ENCODE data around the gene ALKAL2.
A peak's percentile ranks its signal among the peaks of the same experiment; 100 is the strongest.

ALKAL2 gene

DNA sequence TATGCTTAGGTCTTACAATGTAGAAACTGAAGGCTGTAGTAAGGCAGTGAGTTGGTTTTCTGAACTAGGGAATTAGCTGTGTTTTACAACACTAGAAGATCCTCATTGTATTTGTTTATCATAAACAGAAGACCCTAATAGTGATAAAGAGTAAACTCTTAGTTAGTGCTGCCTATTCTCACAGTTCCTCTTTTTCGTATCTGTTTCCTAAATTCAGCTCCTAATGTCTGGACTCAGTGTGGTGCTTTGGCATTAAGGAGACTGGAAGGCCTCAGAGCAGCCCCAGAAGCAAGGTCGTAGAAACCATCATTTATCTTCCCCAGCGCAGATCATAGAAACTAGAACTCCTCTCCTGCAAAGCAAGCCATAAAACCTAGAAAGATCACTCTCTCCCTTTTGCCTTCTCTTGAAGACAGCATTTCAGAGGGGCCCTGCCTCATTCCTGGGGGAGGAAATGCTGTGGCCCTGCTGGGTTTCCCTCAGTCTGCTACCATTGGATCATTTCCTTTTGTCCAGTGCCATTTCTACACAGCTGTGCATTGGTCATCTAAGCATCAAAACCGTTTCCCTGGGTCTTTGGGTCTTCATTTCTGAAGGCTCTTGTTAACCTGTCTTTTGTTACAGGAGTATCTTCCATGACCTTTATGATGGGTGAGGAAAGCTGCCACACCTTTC, 18.4 kb downstream of the ALKAL2 start:
- no peak for DNase-seq

GRCh38 chr2:268323-268722, 19.6 kb downstream of the ALKAL2 start:
- no peak for DNase-seq

DNA sequence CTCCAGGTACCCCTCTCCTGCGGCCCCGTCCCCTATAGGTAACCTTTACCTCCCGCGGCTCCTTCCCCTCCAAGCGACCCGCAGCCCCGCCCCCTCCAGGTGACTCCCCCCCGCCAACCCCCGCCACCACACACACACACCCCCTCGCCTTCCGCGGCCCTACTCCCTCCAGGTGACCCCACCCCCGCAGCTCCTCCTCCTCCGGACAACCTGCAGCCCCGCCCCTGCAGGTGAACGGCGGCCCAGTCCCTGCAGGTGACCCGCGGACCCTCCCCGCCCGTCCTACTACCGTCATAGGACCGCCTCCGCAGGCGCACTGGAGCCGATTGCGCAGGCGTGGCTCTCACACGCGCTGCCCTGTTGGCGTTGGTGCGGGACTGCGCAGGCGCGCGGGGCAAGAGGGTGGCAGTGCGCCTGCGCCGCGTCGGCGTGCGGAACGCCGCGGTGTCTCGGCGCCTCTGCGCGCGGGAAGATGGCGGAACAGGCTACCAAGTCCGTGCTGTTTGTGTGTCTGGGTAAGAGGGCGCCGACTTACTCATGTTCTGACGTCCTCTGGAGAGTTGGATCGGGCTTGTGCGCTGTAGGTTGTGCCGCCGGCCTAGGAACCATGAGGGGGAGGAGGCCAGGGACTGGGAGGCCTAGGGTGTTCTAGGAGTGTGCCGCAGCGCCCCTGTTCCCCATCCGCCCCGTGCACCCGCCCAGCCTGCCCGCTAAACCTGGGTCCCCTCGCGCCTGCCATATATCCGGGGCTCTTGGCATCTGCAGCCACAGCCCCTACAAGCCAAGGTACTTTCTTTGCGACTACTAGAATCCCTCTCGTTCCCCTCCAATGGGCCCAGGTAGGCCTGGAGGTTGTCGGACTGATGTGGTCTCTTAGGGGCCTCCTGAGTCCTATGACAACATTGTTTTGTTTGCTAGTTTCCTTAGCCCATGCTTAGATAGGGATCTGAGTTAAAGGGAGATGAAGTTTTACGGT, 23.1 kb downstream of the ALKAL2 start, which contains the start of gene ACP1:
TSS of gene ACP1 (plus strand) at position 455 of the 976 bp plus-strand sequence. CDS start at position 473, 18 bp downstream.
- DNase-seq = peak; percentile 93 to 98 (median 94)

GRCh38 chr2:263774-264492, 24.0 kb downstream of the ALKAL2 start, which contains the start of gene SH3YL1:
Gene SH3YL1, minus strand, starts transcription at chr2:264032. Its CDS starts 48 bp downstream, at chr2:263984.
- DNase-seq = peak; percentile 27 to 68 (median 64)

GRCh38 chr2:263022-263738, 24.7 kb downstream of the ALKAL2 start:
- DNase-seq = no peak

DNA sequence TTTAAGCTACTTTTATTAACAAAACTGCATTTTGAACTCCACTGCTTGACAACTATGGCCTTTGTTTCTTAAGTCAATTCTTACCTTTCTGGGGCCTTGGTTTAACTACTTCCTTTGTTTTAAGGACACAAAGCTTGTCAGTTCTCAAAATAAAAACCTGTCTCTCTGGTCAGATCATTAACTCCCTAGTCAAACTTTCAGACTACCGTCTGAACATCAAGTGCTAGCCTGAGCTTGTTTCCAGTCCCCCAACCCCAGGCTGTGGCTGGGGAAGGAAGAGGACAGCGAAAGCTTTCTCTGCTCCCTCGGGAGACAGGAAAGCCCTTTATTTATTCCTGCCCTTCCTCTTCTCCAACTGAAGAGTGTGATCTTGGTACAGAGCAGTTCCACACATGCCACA, 25.8 kb downstream of the ALKAL2 start:
- no peak for DNase-seq

- no peak for DNase-seq
Observed at GRCh38 chr2:260507-261161, 27.3 kb downstream of the ALKAL2 start.

DNA sequence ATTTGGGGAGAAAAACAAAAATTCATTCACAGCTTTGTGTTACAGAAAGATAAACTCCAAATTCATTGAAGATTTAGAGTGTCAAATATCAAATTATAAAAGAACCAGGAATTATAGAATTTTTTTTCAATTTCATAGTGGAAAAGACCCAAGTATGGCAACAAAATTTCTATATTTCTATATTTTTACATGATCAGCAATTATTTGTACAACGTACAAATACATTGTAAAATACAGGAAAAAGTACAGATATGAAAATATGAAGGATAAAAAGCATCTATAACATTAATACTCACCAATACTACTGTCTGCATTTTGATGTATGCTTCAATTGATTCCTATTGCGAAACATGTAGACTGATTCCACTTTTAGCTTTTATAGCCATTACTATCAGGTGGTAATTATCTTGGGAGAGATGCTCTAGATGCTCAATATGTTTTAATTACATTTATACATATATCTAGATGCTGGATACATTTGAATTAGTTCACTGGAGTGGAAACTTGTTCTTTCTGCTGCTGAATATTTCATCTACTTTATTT, 28.0 kb downstream of the ALKAL2 start:
- DNase-seq = no peak

GRCh38 chr2:258933-259332, 29.0 kb downstream of the ALKAL2 start:
- no peak for DNase-seq

DNA sequence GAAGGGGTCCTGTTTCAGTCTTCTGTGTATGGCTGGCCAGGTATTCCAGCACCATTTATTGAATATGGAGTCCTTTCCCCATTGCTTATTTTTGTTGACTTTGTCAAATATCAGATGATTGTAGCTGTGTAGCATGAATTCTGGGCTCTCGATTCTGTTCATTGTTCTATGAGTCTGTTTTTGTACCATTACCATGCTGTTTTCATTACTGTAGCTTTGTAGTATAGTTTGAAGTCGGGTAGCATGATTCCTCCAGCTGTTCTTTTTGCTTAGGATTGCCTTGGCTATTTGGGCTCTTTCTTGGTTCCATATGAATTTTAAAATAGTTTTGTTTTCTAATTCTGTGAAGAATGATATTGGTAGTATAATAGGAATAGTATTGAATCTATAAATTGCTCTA, 30.0 kb downstream of the ALKAL2 start:
- no peak for DNase-seq

GRCh38 chr2:257429-257828, 30.5 kb downstream of the ALKAL2 start:
- no peak for DNase-seq

DNA sequence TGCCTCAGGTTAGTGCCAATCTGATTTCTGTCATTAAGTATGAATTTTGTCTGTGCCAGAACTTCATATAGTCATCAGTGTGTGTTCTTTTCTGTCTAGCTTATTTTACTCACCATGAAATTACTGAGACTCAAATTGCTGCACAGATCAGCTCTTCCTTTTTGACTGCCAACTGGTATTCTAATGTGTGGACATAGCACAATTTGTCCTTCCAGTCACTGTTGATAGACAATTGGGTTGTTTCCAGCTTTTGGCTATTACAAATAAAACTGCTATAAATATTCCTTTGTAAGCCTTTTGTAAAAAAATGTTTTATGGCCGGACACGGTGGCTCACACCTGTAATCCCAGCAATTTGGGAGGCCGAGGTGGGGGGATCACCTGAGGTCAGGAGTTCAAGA, 31.8 kb downstream of the ALKAL2 start:
- DNase-seq = no peak

DNA sequence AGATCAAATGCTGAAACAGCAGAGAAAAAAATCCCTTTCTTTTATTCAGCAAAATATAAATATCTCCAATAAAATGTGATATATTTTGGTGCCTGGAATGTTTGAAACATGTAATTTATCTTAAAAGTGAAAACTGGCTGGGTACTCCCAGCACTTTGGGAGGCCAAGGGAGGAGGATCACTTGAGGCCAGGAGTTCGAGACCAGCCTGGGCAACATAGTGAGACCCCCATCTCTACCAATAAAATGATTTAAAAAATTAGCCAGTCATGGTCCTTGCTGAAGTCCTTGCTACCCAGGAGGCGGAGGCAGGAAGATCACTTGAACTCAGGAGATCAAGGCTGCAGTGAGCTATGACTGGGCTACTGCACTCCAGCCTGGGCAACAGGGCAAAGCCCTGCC, 32.7 kb downstream of the ALKAL2 start:
- no peak for DNase-seq

DNA sequence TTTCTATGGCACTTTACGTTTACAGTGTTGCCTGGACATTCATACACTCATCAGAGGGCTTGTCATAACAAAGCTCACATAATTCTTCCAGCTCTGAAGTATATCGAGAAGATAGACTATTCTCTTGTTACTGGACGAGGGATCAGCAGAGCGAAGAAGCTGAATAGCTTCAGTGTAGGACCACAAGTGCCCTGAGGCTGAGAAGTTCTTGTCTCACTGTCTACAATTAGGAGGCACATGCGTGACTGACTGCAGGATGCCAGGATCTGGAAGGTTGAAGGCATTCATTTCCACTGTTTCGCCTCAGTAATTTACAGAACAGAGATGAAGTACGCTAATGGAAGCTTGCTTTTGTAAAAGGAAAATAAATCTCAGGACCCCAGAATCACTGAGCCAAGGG, 33.6 kb downstream of the ALKAL2 start:
- no peak for DNase-seq

GRCh38 chr2:253202-253638, 34.7 kb downstream of the ALKAL2 start:
- DNase-seq = no peak

DNA sequence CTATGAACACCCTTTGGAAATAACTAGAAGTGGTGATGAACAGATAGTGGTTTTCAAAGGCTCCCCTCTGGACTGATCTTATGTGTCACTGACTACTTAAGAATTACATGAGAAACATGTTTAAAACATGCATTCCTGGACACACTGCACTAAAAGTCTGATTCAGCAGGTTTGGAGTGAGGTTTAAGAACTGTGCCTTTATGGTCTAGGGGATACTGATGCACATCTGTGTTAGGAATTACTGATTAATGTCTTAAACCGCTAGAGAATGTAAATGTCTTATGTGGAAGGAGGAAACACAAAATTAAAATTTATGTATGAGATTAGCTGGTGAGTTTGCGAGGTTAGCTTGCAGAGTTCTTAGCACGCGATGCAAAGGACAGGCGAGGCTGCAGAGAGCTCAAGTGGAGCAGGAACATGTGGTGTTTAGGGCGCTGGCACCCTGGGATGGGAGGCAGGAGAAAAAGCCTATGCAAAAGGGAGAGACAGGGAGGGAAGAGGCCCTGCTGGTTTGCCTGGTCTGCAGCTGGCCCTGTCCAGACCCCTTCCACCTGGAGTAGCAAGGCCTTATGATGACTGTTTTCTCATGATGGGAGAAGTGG, 35.8 kb downstream of the ALKAL2 start:
- DNase-seq = no peak

GRCh38 chr2:249538-250042, 38.3 kb downstream of the ALKAL2 start:
- DNase-seq = no peak

DNA sequence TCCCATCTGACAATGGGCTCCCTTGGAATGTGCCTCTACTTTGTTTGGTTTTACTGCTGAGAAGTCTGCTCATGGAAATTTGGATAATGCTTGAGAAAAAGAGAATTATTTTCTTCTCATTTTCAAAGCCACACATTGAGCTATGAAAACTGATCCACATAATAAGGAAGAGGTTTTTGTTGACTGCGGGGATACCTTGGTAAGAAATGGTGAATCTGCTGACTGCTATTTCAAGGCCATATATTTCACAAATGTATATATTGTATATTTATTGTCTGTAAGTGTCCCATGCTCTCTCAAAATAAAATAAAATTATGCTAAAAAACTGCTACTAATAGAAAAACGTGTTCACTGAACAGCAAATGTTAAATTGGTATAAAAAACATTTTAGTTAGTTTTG, 39.2 kb downstream of the ALKAL2 start:
- no peak for DNase-seq

DNA sequence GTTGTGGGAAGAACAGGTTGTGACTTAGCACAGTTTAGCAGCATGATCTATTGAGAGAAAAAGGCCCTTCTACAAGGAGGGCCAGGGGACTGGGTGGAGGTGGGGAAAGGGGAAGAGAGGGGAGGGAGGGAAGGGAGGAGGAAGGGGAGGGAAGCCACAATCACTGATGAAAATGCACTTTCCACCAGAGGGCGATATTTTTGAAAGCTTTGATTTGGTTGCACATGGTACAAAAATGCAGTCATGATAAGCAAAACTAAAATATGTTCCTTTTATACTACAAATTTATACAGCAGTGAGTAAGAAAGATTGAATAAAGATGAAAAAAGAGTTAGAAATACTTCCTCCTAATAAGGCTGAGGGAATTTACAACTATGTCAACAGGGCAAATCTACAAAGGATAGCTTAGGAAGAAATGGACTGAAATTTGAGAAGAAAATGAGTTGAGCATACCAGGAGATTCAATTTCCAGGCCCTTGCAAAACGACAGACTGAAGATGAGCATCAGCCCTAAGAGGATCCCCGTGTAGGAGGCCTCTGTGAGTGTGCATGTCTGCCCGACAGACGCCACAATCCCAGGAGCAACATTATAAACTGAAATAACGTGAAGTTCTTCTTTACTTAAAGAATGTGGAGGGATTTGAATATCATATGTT, 41.3 kb downstream of the ALKAL2 start:
- DNase-seq = peak in 3 of 5 donors; percentile 24 to 33 (median 32)

DNA sequence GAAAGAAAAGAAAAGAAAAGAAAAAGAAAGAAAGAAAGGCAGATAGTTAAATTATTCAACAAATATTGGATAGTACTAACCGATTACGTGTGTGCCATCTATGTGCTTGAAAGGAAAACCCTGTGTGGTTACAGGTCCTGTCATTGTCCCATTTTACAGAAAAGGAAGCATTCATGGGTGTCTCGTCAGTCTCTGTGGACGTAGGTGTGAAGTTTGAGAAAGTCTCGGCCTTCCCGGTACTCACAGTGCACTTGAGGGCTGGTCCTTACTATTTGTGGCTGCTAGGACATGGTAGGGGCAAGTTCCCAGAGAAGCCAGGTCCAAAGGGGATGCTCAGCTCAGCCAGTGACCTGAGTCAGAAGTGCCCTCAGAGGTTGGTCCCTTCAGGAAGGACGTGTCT, 43.3 kb downstream of the ALKAL2 start:
- DNase-seq = no peak
